NCI-H2227 (cell line): ENCODE data around the gene ETV5.

Experiments used
- DNase-seq: peaks from one replicate; lab custom pipeline; 2025; ENCODE audit not compliant: unreplicated experiment; lab: John Stamatoyannopoulos, UW

The ETV5 gene

GRCh38 chr3:186097317-186097662 lies 11.6 kb downstream of the ETV5 start:
- no peak for DNase-seq

DNA sequence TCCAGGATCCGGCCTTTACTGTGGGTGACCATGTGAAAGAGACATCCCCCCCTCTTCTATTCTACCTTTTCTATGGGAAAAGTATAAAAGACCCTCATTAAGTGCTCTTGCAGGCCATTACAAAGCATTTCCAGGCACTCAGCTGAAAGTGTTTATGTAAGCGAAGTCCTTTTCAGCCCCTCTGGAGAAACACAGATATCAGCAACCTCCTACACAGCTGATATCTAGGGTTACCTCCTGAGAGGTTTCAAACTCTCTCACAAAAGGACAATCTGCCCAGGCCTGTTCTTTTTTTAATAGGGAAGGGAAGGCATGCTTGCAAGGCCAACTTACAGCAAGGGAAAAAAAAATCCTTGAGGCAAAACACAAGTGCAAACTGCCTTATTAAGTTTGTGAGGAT lies 12.6 kb downstream of the ETV5 start:
- DNase-seq, result no peak

GRCh38 chr3:186095561-186096081 lies 13.3 kb downstream of the ETV5 start:
- DNase-seq, result no peak

GRCh38 chr3:186094696-186095425 lies 14.0 kb downstream of the ETV5 start:
- DNase-seq, result no peak

- no peak for DNase-seq
Observed at GRCh38 chr3:186094271-186094670, 14.6 kb downstream of the ETV5 start.

- no peak for DNase-seq
Observed at GRCh38 chr3:186093271-186093900, 15.5 kb downstream of the ETV5 start.

GRCh38 chr3:186092360-186093070 lies 16.4 kb downstream of the ETV5 start:
- DNase-seq, result no peak

GRCh38 chr3:186090901-186091300 lies 18.0 kb downstream of the ETV5 start:
- no peak for DNase-seq

DNA sequence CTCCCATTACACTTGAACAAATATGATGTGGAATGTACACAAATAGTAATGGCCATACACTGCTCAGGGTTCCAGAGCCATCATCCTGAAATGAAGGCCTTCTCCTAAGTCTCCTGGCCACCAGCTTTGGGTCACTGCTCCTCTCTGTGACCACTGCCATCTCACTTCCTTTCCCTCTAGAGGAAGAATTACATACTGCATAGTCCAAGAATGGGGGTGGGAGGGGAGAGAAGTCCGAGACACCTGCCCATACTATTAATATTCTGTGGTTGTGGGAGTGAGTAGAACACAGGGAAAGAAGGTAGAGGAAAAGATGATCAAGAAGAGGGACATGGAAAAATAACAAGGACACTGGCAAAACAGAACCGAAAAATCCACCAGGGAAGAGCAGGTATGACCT lies 20.6 kb downstream of the ETV5 start:
- DNase-seq, result no peak

DNA sequence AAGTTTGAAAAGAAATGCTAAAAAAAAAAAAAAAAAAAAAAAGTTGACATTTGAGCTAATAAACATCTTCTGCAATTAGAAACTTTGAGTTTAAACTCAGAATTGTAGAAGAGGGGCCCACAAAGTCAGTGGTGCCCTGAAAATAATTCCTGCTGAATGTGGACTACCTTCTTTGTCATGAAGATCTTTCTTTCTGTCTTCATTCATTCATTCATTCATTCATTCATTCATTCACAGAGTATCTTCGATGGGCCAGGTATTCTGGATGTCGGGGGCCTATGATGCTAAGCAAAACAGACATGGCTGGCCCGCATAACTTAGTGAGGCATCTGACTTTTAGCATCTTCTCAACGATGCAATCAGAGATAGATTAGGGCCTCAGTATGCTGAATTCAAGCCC lies 24.6 kb downstream of the ETV5 start:
- no peak for DNase-seq

GRCh38 chr3:186083746-186084145 lies 25.1 kb downstream of the ETV5 start:
- DNase-seq, result no peak

DNA sequence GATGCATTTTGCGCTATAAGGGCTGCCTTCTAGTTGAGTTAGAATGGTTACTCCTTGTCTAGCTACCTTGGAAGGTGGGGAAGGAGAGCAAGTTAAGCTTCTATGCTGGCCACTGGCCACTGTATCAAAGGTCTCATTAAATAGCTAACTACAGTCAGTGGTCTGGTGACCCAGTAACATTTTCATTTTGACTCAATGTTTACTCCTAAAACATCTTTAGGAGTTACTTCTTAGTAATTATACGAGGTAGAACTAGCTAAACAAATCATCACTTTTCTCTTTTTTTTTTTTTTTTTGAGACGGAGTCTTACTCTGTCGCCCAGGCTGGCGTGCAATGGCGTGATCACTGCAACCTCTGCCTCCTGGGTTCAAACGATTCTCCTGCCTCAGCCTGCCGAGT lies 26.7 kb downstream of the ETV5 start:
- DNase-seq, result no peak

GRCh38 chr3:186081678-186082077 lies 27.2 kb downstream of the ETV5 start:
- DNase-seq, result no peak

- DNase-seq, result no peak
Observed at GRCh38 chr3:186080849-186081438, 27.9 kb downstream of the ETV5 start.

GRCh38 chr3:186079925-186080324 lies 29.0 kb downstream of the ETV5 start:
- no peak for DNase-seq

GRCh38 chr3:186077466-186077865 lies 31.4 kb downstream of the ETV5 start:
- DNase-seq, result no peak

DNA sequence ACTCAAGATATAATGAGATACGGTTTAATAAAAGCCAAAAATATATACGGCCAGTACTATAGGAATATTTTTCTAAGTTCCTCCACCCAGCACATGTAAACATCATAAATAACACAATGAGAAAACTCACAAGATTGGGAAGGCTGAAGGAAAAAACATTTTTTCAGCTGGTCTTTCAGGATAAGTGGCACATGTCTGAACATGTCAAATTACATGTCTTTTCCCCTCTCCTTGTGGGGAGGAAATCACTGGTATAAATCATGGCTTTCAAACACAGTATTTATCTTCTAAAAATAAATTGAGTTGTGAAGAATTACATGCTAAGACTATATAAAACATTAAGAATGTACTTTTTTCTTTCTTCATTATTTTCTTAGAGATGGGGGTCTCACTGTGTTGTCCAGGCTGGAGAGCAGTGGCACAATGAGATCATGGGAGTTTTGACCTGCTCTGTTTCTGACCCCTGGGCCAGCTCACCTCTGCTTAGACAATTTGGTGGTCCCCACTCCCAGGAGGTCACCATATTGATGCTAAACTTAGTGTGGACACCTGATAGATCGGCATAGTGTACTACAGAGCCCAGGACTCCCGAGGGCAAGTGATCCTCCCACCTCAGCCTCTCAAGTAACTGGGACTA lies 32.8 kb downstream of the ETV5 start:
- DNase-seq, result no peak

DNA sequence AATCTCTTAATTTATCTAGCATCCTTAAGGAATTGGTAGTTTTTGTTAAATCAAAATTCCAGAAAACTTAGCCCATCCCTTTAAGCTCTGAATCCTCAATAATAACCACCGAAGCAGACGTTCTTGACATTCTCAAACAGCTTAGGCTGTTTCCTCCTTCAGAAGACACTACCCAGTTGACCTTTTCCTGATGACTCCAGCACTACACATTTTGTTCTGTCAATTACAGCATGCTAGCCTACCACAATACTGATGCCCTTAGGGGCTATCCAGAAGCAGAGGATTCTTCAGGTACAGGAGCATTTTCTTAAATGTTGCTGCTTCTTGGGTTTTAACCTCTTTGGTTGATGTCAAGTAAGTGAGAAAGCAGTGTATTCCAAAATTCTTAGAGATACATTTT lies 33.4 kb downstream of the ETV5 start:
- no peak for DNase-seq

DNA sequence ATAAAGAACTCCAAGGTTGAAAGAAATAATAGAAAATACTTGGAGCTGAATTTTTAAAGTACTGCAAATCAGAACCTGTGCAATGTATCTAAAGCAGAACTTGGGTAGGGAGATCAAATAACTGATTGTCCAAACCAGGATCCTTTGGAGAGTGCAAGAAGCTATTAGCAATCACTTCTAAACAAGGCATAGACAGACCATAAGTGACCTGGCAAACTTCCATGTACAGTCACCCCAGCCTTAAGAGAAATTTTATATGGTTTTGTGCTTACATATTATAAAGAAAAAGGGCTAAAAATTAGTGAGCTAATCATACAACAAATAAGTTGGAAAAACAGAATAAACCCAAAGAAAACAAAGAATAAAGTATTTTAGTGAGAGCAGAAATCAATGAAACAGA lies 35.2 kb downstream of the ETV5 start:
- no peak for DNase-seq

GRCh38 chr3:186070996-186071395 lies 37.9 kb downstream of the ETV5 start:
- DNase-seq, result no peak

- no peak for DNase-seq
Observed at GRCh38 chr3:186070550-186070949, 38.3 kb downstream of the ETV5 start.
